HK-2 (cell line): ENCODE results near the gene NAP1L1.
A peak's percentile ranks its signal among the peaks of the same experiment; 100 is the strongest.

ENCODE experiments used
- DNase-seq: peaks from one replicate; pipeline ENCODE4 v3.0.0-alpha.2; 2018; ENCODE audit not compliant: unreplicated experiment

NAP1L1 gene

GRCh38 chr12:76040461-76040860 is 44.0 kb downstream of the NAP1L1 start:
- no peak for DNase-seq

DNA sequence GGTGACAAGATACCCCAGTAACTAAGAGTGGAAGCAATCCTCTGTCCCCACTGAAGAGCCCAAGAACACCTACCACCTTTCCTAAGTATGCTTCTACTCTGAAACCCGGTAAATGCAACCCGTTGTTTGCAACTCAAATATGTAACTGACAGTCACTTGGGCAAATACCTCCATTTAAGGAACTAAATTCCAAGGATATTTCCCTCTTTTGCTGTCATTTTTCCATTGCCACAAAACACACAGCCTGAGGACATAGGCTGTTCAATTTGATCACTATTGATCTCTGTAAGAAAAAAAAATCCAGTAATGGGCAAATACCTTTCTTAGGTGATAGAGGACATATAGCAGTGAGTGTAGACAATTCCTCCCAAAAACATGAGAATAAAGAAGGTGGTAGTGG is 46.3 kb downstream of the NAP1L1 start:
- no peak for DNase-seq

- no peak for DNase-seq
Observed at GRCh38 chr12:76037130-76038103, 47.1 kb downstream of the NAP1L1 start.

GRCh38 chr12:76035045-76035444 is 49.4 kb downstream of the NAP1L1 start:
- DNase-seq, result no peak

GRCh38 chr12:76033081-76034011 is 51.1 kb downstream of the NAP1L1 start:
- no peak for DNase-seq

DNA sequence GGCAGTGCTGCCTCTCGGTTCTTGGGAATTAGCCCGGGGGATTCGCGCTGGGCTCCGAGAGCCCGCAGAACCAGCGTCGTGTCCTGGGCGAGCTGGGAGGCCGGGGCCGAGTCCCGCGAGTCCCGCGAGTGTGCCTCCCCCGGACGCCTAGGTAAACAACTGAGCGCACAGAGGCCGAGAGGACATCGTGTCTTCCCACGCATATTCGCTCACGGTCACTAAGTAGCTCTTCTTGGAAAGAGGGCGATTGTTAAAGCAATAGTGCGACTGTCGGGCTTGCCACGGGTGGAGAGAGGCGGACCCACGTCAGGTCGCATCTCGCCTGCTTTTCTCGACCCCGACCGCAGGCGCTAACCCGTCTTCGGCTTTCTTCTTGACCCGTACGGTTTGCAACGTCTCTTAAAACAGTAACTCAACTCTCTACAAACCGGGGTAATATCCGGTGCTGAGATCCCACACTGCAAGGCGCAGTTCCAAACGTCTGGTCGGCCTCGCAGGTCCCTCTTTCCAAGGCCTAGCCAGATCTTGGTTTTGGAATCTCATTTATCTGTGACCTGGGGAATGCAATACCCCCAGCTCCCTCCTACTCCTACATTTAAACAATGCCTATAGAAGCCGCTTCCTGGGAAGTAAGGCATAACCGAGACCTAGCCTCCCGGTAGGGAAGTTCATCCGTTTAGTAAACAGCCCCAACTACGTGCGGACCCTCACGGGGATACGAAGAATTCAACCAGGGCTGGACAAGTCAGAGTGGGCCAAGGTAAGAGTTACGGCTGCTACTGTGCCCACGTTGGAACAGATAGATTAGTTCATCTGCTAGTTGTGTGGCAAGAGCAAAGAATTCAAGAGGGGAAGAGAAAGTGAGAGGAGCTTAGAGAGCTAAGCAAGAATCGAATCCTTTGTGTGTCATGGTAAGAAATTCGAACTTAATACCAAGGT is 52.2 kb downstream of the NAP1L1 start:
- DNase-seq, result peak; percentile 82

DNA sequence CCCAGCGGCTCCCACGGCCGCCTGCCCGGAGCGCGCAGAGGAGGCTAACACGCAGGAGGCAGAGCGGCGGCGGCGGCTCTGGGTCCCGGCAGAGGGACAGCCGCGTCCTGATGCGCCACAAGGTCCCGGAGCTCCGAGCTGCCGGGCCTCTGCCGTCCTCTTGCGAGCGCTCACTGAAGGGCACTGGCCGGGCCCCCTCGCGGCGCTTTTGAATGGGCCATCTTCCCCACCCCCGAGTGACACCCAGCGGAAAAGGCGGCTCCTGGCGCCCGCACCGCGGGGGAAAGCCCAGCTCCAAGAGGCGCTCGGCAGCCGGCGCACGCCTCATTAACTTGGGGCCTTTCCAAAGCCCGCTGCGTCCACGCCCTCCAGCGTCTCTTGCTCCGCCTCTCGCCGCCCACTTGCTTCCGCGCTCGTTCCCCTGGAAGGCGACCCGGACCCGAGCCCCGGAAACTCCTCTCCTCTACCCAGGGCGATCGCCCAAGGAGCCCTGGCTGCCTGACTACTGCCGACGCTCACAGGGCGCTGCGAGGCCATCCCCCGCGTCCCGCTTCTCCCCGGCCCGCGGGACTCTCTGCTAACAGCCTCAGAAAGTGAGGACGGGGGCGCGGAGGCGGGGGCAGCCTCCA is 53.0 kb downstream of the NAP1L1 start, which contains the start of gene PHLDA1:
Gene PHLDA1 (minus strand): TSS at position 363 of the 629 bp plus-strand sequence.
- peak; percentile 99 for DNase-seq

GRCh38 chr12:76031081-76031413 is 53.4 kb downstream of the NAP1L1 start:
- no peak for DNase-seq

DNA sequence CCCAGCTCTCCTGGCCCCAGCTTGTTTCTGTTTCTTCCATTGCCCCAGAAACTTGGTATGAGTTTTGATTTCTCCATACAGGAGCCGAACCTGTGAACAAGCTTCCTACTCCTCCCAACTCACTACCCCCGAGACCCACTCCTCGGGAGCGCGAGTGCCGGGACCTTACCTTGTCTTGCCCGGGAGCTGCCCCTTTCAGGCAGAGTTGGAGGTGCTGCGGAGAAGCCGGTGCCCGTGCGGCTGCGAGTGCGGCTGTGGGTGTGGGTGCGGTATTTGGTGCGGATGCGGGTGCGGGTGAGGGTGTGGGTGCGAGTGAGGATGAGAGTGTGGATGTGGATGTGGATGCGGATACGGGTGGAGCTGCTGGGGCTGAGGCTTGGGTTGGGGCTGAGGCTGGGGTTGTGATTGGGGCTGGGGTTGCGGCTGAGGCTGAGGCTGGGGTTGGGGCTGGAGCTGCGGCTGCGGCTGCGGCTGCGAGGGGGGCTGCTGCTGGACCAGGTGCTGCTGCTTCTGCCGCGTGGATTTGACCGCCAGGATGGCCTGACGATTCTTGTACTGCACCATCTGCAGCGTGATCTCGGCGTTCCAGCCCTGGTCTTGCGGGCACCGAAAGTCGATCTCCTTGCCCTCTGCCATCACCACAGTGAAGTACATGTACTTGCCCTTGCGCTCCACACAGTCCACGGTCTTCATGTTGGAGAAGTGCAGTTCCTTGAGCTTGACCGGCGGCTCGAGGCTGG is 54.0 kb downstream of the NAP1L1 start:
- DNase-seq, result peak; percentile 63

- peak; percentile 56 for DNase-seq
Observed at GRCh38 chr12:76029982-76030340, 54.5 kb downstream of the NAP1L1 start.

GRCh38 chr12:76028571-76029277 is 55.8 kb downstream of the NAP1L1 start:
- DNase-seq, result no peak

DNA sequence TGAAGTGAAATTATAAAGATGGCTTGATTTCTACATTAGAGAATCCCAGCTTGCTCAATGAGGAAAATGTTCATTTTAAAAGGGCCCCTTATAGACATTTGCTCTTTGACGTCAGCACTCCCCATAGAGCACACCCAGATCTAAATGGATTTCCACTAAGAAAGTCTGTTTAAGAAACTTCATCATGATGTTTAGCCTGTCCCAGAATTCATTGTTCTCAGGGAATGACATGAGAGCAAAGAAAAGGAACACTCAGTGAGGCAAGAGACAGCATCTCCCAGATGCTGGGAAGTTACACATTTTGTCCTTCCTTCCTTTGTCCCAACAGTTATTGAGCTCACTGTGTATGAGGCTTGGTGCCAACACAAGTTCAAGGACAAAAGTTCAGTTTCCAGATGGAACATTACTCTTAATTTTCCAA is 57.8 kb downstream of the NAP1L1 start:
- no peak for DNase-seq

- DNase-seq, result no peak
Observed at GRCh38 chr12:76025601-76026575, 58.6 kb downstream of the NAP1L1 start.

DNA sequence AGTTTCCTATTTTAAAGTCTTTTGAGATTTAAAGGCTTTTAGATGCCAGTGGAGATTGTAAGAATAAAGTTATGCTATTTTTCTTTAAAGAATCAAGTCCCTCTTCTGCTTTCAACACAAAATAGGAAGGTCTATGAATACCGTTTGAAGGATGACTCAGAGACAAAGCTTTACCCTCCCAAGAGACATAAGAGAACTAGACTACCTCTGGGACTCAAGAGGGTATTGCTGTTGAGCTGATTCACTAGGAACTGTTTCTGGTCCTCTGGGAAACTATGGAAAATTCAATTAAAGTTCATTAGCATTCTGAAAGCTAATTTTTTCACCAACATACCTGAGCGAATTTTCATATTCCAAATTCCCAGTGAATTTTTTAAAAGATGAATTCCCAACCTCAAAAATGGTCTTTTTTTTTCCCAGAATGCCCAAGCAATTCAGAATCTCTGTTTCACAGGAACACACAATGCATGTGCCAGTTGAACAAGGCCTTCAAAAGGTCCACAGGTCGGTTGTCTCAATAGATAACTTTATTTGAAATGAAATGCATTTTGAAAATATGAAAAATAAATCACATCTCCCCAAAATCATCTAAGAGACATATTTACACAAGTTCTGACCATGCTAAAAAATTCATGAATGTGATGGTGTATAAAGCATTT is 59.4 kb downstream of the NAP1L1 start:
- DNase-seq, result no peak

- DNase-seq, result no peak
Observed at GRCh38 chr12:76024102-76024781, 60.2 kb downstream of the NAP1L1 start.

GRCh38 chr12:76023069-76023690 is 61.3 kb downstream of the NAP1L1 start:
- DNase-seq, result no peak

DNA sequence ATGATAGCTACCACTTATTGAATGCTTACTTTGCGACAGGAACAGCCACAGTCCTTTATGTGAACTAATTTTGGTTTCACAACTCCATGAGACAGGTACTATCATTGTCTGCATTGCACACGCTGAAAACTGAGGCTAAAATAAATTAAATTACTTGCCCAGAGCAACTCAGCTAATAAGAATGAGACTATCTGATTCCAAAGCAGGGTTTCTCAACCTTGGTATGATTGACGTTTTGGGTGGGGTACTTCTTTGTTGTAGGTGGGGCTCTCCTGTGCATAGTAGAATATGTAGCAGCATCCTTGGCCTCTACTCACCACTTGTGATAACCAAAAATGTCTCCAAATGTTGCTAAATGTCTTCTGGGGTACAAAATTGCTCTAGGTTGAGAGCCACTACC is 62.0 kb downstream of the NAP1L1 start:
- no peak for DNase-seq
